SIG-M5 treated with dmso at 0.1 percent for 504 hours (cell line): ENCODE measurements around the gene ARHGEF10L.

Experiments used
- DNase-seq: peaks from one replicate; lab custom pipeline; 2025; ENCODE audit not compliant: unreplicated experiment; lab: John Stamatoyannopoulos, UW

ARHGEF10L gene

DNA sequence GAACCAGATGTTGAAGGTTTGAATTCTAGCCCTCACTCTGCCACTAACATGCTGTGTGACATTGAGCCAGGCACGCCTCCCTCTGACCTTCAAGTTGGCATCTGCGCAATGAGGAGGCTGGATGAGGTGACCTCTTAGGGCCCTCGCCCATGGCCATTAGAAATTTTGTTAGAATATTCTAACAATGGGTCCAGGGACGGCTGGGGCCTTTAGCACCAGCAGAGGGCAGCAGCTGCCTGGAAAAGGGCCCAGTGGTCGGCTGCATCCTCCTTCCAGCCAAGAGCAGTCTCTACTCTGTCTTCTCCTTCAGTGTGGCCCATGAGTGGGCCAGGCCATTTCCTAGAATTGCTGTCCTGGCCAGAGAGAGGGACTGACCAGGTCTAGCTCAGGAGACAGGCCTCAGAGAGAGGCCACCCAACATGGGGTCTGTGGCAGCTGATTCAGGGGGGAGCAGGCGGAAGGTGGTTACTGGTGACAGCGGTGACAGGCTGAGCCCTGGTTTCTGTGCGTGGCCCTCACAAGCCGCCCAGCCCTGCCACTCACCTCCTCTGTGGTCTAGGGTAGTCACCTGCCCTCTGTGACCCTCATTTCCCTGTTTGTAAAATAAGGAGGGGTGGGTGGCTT, 114.3 kb downstream of the ARHGEF10L start:
- peak; percentile 24 for DNase-seq

DNA sequence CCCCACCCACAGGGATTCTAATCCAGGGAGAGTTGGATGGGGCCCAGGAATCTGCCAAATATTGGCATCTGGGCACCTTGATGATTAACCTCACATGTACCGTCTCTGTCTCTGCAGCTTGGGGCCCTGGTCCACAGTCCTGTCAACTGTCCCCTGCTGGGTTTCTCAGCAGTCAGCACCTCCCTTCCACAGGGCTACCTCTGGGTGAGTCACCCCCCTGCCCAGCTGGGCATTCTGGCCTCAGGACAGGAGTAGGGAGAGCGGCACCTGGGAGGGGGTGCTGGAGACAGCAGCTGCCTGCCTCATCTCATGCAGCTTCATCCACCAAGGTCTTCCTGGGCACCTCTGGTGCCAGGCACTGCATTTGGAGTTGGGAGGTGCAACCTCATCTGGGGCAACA, 115.0 kb downstream of the ARHGEF10L start:
- DNase-seq: no peak

DNA sequence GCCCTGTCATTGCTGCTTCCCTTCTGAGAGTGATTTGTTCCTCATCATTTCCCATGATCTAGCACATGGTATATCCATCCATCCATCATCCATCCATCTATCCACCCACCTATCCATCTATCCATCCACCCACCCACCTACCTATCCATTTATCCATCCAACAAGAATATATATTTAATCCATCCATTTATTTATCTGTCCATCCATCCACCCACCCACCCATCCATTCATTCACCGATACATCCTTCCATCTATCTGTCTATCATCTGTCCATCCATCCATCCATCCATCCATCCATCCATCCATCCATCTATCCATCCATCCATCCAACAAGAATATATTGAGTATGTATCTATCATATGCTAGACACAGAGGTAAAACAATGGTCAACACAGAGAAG, 115.7 kb downstream of the ARHGEF10L start:
- DNase-seq: no peak

DNA sequence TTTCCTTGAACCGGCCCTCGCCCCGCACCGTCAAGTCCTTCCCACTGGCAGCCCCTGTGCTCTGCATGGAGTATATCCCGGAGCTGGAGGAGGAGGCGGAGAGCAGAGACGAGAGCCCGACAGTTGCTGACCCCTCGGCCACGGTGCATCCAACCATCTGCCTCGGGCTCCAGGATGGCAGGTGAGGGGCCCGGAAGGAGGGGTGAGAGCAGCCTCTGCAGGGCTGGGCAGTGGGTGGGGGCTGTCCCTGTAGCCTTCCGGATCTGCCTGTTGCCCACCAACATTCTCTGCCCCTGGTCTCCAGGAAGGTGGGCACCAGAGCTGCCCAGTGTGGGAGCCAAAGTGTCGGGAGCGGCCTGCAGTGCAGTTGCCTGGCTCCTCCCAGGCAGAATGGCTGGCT, 116.4 kb downstream of the ARHGEF10L start:
- DNase-seq: no peak

DNA sequence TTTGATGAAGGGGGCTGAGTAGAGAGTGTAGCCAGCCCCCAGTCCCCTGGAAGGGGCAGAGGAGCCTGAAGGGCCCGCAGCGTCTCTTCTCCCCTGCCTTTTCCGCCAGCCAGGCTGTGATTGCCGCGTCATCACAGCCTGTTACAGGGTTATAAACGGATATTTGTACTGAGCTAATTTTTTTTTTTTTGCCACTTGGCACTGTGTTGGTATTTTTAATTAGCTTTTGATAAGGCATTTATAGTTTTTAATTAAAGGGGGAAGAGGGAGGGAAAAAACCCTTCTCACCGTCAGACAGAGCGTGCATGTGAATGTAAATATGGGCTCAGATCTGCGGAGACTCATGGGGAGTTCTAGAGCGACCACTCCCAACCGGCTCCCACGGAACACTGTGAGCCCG, 117.9 kb downstream of the ARHGEF10L start:
- DNase-seq: no peak

DNA sequence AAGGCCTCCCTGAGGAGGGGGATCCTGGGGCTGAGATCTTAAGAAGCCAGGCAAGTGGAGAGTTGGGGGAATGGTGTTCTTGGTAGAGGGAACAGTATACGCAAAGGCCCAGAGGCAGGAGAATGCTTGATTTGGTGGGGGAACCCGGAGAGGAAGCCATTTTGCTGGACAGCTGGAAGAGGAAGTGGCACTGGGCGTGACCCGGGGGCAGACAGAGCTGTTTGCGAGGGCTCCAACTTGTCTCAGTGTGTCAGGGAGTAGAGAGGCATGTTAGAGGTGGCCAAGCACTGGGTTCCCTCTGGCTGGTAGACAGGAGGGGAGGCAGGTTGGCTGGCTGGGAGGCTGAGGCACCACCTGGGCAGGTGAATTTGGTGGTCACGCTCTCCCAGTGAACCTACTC, 119.3 kb downstream of the ARHGEF10L start:
- no peak for DNase-seq

DNA sequence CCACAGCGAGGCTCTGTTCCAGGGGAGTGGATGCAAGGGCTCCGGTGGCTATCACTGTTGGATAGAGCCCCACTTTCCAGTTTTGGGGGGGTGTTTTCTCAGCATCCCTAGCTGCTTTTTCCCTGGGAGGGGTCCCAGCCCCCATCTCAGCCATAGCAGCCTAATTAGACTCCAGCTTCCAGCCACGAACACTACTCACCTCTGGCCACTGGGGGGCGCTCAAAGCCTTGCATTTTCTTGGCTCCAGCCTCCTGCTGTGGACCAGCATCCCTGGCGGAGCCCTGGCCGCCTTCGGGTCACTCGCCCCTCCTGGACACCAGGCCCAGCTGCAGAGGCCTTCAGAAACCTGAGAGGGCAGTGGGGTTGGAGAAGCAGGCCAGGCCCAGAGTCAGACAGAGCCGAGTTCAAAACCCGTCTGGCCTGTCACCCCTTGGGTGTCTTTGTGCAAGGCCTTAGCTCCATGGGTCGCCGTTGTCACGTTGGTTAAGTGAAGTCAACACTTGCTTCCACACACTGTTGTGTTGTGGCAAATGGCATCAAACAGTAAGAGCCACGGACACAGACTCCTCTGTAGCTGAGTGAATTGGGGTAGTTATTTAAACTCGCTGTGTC, 122.2 kb downstream of the ARHGEF10L start:
- DNase-seq: peak; percentile 38

DNA sequence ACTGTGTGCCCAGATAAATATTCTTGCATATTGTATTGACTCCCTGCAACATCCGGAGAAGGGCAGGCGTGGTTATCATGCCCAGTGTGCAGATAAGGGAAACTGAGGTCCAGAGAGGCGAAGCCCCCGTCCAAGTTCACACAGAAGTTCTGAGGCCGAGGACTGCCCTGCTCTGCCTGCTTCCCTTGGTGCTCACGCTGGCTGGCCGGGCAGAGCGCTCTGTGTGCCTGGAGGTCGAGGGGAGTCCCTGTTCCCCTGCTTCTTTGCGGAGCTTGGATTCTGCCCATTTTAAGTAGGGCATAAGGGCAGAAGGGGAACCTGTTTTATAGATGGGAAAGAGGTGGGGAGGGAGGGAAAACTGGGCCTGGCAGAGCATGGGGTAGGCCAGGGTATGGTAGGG, 122.8 kb downstream of the ARHGEF10L start:
- no peak for DNase-seq

DNA sequence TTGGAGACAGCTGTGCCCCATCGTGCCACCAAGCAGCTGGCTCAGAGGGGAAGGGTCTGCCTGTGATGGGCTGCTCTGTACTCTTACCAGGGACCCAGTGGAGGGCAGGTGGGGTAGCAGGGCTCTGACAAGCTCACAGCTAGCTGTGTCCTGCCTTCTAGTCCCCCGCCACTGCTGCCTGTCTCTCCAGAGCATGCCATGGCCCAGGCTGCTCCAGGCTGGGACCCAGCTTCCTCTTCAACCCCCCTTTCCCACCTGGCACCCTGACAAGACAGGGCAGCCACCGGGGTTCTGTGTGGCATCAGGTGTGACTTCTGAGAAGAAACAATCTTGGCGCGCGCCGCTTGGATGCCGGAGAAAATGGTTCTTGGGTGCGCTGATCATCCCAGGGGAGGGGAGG, 123.3 kb downstream of the ARHGEF10L start:
- DNase-seq: no peak

DNA sequence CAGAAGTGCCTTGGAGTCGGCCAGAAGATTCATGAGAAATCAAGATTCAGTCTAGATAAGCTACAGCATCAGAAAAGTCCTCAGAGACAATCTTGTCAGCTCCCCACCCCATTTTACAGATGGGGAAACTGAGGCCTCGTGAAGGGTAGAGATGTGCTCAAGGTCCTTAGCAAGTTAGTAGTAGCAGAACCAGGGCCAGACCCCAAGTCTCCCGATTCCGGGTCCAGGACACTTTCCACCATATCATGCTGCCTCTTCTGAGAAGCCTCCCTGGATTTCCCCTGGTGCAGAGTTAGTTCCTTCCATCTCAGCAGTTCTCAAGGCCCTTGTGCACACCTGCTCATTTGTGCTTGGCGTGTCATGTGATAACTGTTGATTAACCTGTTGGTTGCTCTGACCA, 124.1 kb downstream of the ARHGEF10L start:
- DNase-seq: no peak

DNA sequence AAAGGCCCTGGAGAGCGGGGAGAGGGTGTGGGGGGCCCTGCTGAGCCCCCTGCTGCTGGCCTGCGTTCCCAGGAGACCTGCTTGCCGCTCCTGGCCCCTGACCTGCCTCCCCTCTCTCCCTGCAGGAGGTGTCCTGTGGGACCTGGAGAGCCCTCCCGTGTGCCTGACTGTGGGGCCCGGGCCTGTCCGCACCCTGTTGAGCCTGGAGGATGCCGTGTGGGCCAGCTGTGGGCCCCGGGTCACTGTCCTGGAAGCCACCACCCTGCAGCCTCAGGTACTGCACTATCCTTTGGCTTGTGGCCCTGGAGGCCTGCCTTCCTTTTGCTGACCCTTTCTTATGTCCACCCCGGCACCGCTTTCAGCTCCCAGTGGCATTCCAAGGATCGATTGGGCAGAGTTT, 124.8 kb downstream of the ARHGEF10L start:
- DNase-seq: no peak

DNA sequence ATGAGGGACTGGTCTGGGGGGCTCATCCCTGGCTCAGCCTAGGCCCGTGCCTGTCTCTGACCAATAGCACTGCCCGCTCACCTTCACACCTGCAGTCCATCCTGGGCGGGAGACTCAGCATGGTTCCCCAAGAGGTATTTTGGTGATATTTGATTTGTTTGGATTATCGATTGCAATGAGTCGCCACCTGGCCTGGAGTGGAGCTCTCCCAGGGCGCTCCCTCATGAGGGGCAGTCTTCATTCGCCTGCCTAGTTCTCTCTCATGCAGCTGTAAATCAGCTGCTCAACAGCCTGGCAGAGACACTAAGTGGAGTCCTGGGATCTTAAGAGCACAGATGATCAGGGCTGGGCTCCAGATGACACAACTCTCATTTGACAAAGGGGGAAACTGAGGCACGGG, 125.6 kb downstream of the ARHGEF10L start:
- DNase-seq: no peak

DNA sequence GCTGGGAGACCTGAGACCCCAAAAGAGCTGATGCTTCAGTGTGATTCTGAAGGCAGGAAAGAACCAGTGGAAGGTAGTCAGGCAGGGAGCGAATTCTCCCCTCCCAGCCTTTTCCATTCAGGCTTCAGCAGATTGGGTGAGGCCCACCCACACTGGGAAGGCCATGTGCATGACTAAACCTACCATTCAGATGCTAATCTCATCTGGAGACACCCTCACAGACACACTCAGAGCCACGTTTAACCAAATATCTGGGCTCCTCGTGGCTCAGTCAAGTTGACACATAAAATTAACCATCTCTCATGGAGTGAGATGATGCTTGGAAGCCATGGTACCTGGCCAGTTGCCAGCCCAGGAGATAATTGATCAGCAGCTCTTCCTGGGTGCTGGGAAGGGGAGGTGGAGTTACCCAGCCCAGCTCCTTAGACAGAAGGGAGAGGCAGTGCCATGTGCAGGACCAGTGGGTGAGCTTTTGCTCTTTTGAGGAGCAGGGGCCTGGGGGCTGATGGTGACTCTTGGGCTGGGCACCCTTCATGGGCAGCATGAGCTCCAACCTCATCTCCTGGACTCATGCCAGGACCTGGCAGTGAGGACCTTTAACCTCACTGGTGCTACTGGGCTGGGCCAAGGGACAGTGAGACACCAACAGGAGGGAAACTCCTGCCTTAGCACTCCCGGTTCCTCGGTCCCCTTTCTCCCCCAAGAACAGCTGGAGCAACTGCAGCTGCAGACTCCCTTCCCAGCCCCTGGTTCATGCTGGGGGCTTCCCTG, 126.6 kb downstream of the ARHGEF10L start:
- DNase-seq: no peak

DNA sequence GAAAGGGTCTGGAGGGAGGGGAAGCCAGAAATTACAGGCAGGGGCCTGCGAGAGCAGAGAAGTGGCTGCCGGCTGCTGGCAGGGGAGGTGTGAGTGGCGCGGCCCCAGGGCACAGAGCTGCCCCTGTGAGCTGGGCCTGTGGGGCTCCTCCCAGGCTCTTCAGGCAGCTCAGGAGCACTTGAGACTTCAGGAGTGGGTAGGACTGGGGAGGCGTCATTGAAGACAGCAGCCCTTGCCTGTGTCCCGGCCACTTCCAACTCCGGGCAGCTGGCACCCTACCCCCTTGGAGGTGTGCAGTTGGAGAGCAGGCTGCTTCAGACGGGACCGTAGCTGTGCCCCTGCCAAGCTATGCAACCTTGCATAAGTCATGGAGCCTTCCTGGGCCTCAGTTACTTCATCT, 128.1 kb downstream of the ARHGEF10L start:
- no peak for DNase-seq

DNA sequence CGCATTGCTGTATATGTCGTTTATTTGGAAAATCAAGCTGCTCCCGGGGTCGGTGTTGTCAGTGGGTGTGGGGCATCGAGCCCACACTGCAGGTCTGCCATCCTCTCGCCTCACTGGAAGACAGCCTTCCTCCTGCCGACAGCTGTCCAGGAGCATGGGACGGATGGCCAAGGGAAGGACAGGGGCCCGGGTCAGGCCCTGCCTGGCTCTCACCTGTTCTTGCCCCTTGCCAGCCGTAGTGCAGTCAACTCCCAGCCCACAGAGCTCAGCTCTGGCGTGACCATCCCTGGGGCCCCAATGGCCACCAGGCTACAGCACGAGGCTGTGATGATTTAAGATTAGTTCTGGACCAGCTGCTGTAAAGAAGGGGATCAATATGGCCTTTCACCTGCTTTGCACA, 128.7 kb downstream of the ARHGEF10L start:
- no peak for DNase-seq

DNA sequence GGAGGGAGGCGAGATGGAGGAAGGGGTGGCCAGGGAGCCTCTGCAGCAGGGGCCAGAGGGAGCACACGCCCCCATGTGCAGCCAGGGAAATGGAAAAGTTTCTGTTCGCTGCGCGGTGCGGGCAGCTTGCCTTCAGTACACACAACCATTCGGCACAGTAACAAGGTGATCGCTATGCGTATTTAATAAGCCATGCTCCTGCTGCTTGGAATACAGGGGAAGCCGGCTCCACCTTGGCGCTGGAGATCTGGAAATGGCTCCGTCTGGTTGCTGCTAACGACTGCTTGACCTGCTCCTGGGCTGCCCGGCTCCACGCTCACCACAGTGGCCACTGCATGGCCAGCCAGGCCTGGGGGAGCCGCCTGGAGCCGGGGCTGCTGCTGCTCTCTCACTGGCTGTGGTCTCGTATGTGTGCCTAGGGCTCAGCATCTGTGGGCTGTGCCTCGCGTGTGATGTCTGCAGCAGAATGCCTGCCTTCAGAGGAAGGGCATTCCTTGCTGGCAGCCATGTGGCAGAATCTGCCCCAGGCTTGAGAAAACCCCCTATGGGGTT, 129.2 kb downstream of the ARHGEF10L start:
- no peak for DNase-seq

DNA sequence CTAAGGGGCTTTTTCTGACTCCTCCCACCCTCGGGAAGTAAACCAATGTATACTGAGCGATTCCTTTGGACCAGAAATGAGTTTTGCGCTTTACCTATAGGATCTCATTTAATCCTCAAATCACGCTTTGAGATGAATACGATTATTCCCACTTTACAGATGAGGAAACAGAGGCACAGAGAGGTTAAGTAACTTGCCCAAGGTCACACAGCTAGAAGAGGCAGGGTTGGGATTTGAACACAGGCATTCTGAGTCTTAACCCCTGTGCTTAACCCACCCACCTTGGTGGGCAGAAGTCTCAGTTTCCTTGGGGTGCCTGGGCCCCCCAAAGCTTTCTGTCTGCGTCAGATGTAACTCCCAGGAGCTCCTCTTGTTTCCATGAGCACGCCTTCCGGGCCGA, 129.8 kb downstream of the ARHGEF10L start:
- DNase-seq: no peak

DNA sequence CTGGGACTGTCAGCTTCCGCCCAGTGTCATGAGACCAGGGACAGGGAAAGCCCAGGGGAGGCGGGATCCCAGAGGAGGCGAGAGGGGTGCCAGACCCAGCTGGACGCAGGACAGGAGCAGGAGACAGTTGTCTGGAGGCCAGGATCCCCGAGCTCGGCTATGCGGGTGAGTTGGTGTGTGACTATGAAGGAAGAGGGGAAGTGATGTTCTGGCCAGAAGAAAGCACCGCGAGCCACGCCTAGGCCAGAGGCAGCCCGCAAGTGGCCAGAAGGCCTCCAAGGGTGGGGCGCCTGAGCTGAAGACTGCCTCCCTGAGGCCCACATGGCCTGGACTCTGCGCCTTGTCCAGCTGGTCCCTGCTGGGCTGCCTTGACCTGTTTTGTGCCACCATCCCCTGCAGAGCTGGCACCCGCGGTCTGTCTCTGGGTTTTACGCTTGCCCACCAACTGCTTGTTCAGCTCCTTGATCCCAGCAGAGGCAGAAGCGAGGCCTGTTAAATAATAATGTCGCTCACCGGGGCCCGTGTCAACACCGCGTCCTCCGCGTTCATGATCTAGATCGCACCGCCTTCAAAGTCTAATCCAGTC, 130.5 kb downstream of the ARHGEF10L start:
- no peak for DNase-seq

DNA sequence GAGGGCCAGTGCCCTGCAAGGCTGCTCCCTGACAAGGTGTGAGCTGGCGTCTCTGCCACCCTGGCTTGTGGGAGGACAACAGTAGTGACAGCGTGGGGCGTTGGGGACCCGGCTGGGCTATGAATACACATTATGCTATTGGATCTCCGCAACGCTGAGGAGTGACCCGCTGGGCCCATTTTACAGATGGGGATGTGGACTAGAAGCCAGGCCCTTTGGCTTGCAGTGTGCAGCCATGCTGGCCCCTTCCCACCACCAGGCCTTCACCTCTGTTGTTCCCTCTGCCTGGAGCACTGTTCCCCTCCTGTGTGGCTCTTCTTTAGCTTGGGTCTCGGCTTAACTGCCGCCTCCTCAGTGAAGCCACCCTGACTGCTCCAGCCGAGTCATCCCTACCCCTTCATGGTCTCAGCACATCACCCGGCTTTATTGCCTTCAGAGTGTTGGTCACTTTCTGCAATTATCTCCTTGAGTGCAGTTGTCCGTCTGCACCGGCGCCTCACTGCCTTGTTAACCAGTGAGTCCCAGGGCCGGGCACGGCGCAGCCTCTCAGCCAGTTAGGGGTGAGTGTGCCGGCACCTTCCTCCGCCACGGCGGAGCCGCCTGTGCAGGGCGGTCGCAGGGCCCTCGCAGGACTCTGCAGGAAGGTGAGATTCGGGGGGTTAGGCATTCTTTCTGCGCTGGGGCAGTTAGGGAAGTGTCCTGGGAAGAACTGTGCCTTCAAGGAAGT, 131.3 kb downstream of the ARHGEF10L start:
- no peak for DNase-seq

DNA sequence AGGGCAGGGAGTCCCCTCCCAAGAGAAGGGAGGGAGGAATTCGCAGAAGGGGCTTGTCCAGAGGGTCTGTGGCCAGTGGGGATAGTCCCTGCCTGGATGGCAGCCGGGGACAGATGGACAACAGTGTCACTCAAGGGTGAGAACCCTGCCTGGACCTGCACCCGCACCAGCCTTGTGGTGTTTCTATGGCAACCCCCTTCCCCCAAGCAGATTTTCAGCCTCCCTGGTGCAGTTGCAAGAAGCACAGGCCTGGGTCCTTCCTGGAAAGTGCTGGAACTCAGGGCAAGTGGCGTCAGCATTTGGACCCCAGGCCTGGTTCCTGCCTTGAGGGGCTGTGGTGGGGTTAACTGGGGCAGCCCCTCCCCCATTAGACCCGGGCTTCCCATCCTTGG, 131.8 kb downstream of the ARHGEF10L start:
- no peak for DNase-seq

DNA sequence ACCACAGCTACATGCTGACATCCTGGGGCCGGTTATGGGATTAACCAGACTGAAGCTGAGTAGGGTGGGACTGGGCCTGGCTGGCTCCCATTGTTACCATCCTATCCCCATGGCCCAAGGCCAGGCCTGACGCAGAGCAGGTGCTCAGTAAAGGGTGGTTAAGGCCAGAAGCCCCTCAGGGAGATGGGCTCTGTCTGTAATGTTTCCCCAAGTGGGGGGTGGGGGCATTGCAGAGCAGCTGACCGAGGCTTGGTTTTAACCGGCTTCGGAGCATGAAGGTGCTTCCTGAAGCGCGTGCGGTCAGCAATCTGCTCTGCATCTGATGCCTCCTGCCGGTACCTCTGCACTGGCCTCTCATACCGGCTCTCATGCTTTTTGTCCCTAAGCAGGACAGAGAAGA, 132.2 kb downstream of the ARHGEF10L start:
- no peak for DNase-seq
